Cardiac muscle cell (in vitro differentiated cells and primary cell): ENCODE results near the gene HADH. TPM values are rescaled to one million over a fixed set of nuclear protein-coding genes. Genes with fewer than 3 reads are reported as not detected.
"Not testable (repeated sequence)": the region's sequence is repeated elsewhere in the genome, so short reads cannot be mapped to it uniquely, and the experiment has no call there.

Experiments used
- DNase-seq, 2 donors: peaks; one replicate each; pipeline versions ENCODE4 v3.0.0 to v3.0.0-alpha.2; 2010 to 2017; ENCODE audit warnings: low read depth in 1 of 2, low spot score in 1 of 2
- H3K27ac ChIP-seq: fragments of 200-600 bp; sonication (generic); 2 replicates; pipeline ENCODE4 v1.5.1; 2016
- H3K27me3 ChIP-seq: fragments of 200-600 bp; sonication (generic); 2 replicates; pipeline ENCODE4 v1.6.0; 2016; ENCODE audit warnings: control low read depth
- H3K36me3 ChIP-seq: fragments of 200-600 bp; sonication (generic); 2 replicates; pipeline ENCODE4 v1.5.1; 2016; ENCODE audit warnings: control low read depth
- H3K4me1 ChIP-seq: fragments of 200-600 bp; sonication (generic); 2 replicates; pipeline ENCODE4 v1.8.1; 2017; ENCODE audit warnings: low read depth, mild to moderate bottlenecking, mixed run types
- H3K4me3 ChIP-seq: fragments of 200-600 bp; sonication (generic); 2 replicates; pipeline ENCODE4 v1.5.1; 2016; ENCODE audit warnings: mild to moderate bottlenecking
- H3K9me3 ChIP-seq: fragments of 200-600 bp; sonication (generic); 2 replicates; pipeline ENCODE4 v1.5.1; 2017; ENCODE audit warnings: low read depth, mild to moderate bottlenecking, control low read depth
- polyA plus RNA-seq: library from polyadenylated mRNA; unstranded; fragments of >200 nt; fragmentation: Nextera tagmentation; extraction: Ambion mirVana; gene quantifications from 2 replicates; pipeline ENCODE4 v1.2.1, GENCODE V29; 2016
- total RNA-seq: library from RNA; depleted of rRNA; stranded (reverse); fragments of >200 nt; gene quantifications from 2 replicates; pipeline ENCODE4 v1.2.3, GENCODE V29; 2016
- TF ChIP-seq, protein P1 (sequence below): IDR thresholded peaks from 2 replicates; pipeline ENCODE4 v1.5.1; 2012; ENCODE audit warnings: low read depth, mild to moderate bottlenecking, low read length

The HADH gene
- total and polyA plus RNA-seq, 2 experiments from 2014 or later: 59.1 to 84.7 TPM

DNA sequence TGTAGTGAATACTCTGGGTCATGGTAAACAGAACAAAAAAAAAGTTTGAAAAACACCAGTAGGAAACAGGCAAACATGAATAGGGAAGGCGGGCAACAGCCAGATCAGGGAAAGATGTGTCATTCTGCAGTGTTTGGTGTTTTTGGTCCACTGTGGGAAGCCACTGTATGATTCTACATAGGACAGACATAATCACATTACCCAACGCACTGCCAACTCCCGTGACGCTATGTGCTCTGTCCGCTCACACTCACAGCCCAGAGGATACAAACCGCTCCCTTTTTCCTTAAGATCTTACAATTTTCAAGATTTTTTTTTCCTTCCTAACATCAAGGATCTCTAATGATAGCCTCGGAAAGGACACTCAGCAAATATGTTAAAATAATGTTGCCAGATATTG is 59.3 kb downstream of the HADH start:
- H3K27me3 ChIP-seq: no peaks in the 10 kb centered on the region
- H3K27ac ChIP-seq: no peak overlapping the region
- DNase-seq: no peak
- H3K36me3 ChIP-seq: peaks cover 33% of the 10 kb centered on the region
- H3K4me1 ChIP-seq: no peaks in the 10 kb centered on the region
- no peak overlapping the region for H3K4me3 ChIP-seq
- TF ChIP-seq, protein P1, sequence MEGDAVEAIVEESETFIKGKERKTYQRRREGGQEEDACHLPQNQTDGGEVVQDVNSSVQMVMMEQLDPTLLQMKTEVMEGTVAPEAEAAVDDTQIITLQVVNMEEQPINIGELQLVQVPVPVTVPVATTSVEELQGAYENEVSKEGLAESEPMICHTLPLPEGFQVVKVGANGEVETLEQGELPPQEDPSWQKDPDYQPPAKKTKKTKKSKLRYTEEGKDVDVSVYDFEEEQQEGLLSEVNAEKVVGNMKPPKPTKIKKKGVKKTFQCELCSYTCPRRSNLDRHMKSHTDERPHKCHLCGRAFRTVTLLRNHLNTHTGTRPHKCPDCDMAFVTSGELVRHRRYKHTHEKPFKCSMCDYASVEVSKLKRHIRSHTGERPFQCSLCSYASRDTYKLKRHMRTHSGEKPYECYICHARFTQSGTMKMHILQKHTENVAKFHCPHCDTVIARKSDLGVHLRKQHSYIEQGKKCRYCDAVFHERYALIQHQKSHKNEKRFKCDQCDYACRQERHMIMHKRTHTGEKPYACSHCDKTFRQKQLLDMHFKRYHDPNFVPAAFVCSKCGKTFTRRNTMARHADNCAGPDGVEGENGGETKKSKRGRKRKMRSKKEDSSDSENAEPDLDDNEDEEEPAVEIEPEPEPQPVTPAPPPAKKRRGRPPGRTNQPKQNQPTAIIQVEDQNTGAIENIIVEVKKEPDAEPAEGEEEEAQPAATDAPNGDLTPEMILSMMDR: no peak
- no peaks in the 10 kb centered on the region for H3K9me3 ChIP-seq

DNA sequence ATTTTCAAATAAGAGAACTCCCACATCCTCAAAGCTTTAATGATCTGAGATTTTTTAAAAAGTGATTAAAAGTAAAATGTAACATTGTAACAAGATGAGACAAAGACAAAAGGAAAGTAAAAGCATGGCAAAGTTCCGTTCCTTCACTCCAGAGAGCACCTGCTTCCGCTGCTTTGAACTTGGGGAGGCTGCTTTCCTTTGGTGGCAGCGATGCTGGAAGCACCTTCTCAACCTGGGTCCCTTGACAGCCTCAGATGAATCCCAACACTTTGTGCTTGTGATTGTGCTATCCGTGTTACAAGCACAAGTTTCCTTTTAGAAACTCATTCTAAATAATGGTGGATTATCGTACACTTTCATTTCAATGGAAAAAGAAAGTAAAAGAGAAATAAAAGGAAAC is 59.7 kb downstream of the HADH start:
- DNase-seq: no peak
- Histone ChIP-seq H3K36me3 (peaks cover 34% of the 10 kb centered on the region), H3K9me3 (no peaks in the 10 kb centered on the region), H3K27ac (no peak overlapping the region), H3K4me3 (no peak overlapping the region), H3K27me3 (no peaks in the 10 kb centered on the region), H3K4me1 (no peaks in the 10 kb centered on the region)
- TF ChIP-seq, protein P1: no peak

DNA sequence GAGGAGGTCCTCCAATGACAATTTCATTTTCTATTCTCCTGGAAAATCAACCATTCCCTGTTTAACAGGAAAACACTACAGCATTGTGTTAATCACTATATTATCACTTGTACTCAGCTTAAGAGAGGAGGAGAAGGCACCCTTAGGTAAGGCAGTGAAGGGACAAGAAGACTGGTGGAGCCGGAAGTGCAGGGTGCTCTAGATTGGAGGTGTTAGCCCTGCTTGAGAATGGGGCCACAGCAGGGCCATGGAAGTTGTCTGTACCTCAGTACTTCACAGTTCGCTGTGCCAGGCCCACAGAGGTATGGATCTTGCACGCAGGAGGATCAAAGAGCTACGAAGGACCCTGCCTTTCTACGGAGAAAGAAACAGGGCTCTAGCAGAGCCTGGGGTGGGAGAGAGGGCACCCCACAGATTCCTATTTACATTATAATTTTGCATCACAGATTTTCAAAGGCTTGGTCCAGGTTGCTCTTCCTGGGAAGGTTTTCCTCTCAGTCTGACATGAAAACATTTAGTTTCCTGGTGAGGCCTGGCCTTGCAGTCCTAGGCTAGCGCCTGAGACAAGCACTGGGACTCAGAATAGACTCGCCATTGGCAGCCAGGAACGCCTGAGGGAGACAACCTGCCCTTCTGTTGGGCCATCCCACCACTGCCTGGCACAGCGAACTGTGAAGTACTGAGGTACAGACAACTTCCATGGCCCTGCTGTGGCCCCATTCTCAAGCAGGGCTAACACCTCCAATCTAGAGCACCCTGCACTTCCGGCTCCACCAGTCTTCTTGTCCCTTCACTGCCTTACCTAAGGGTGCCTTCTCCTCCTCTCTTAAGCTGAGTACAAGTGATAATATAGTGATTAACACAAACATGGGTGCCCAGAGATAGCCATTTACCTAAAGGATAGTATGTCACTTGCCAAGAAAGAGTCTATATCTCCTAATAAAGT is 60.8 kb downstream of the HADH start:
- not testable (repeated sequence) for H3K27ac ChIP-seq, H3K27me3 ChIP-seq, H3K9me3 ChIP-seq, H3K4me3 ChIP-seq, H3K4me1 ChIP-seq, DNase-seq
- H3K36me3 ChIP-seq: peaks cover 34% of the 10 kb centered on the region

DNA sequence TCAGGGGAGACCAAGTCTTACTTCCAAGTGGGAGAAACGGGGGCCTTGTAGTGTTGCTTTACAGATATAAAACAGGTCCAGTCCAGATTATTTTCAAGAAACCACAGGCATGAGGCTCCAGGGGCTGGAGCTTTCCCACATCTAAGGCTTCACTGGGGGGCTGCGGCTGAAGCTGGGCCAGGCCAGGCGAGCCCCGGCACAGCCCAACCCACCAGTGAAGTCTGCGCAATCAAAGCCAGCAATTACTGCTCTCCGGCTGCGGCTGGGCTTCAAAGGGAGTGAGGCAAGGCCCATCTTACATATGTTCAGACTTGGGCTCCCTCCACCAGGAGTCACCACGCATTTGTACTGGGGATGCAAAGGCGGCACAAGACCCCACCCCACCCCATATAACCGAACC is 61.7 kb downstream of the HADH start:
- Histone ChIP-seq H3K9me3 (no peaks in the 10 kb centered on the region), H3K4me3 (no peak overlapping the region), H3K36me3 (peaks cover 34% of the 10 kb centered on the region), H3K27me3 (no peaks in the 10 kb centered on the region), H3K4me1 (no peaks in the 10 kb centered on the region), H3K27ac (no peak overlapping the region)
- DNase-seq: no peak
- TF ChIP-seq, protein P1: no peak

DNA sequence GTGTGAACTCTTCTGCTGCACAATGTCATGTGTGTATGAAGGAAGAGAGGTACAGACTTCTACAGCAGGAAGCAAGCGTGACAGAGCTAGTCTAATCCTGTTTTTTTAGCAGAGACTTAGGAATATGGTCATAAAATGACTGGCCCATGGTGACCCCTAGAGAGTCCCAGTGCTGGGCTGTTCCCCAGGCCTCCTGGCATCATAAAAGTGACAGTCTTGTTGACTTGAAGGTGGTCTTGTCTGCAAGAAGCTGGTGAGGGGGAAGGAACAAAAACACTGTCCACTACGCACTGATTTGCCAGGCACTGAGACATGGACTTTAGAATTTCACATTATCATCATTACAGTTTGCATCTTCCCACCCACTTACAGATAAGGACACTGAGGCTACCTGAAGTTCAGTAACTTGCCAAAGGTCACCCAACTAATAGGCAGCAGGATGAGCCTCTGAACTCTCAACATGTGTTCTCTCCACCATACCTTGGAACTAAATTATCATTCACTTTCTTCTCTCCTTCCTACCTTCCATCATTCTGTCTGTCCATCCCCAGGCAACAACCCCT is 63.0 kb downstream of the HADH start:
- Histone ChIP-seq H3K27me3 (no peaks in the 10 kb centered on the region), H3K4me3 (no peak overlapping the region), H3K36me3 (peaks cover 26% of the 10 kb centered on the region), H3K4me1 (no peaks in the 10 kb centered on the region), H3K27ac (no peak overlapping the region), H3K9me3 (no peaks in the 10 kb centered on the region)
- no peak for DNase-seq
- TF ChIP-seq, protein P1: no peak

DNA sequence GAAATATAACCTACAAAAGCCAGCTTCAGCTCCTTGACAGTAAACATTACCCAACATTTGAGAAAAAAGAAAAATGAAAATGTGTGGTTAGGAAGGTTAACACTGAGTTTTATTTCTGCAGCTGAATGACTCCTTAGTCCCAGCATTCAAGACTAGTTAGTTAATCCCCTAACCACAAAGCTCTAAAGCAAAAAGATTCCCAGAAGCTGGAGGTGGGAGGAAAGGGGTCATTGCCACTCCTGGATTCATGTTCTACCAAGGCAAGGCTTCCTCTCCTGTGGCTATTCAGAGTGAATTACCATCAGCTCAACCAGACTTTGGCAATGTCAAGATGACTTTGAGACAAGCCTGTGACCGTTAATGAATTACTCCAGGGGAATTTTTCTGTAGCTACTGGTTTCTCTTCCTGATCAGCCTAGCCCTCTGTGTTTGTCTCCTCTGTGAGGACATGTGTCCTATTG is 63.6 kb downstream of the HADH start:
- H3K36me3 ChIP-seq: peaks cover 20% of the 10 kb centered on the region
- no peaks in the 10 kb centered on the region for H3K4me1 ChIP-seq
- no peak overlapping the region for H3K27ac ChIP-seq
- DNase-seq: no peak
- TF ChIP-seq, protein P1: no peak
- H3K9me3 ChIP-seq: no peaks in the 10 kb centered on the region
- no peaks in the 10 kb centered on the region for H3K27me3 ChIP-seq
- H3K4me3 ChIP-seq: no peak overlapping the region
